Bronchial epithelial cell (primary cell): ENCODE results near the gene TMEM150B. TPM values are rescaled to one million over a fixed set of nuclear protein-coding genes. Genes with fewer than 3 reads are reported as not detected.

Experiments used
- DNase-seq: peaks from one replicate; pipeline ENCODE4 v3.0.0-alpha.2; 2010; ENCODE audit warnings: low read depth
- FAIRE-seq: peaks from 2 replicates; lab custom pipeline; 2011; peaks lifted over from hg19 to GRCh38; lab: Jason Lieb, UNC
- H3K27me3 ChIP-seq: 2 replicates; pipeline ENCODE4 v1.5.1; 2011; ENCODE audit warnings: low read length; ENCODE audit not compliant: control insufficient read depth, insufficient read depth
- H3K36me3 ChIP-seq: 2 replicates; pipeline ENCODE4 v1.5.1; 2011; ENCODE audit warnings: low read length; ENCODE audit not compliant: control insufficient read depth, insufficient read depth
- H3K4me3 ChIP-seq: 2 replicates; pipeline ENCODE4 v1.5.1; 2011; ENCODE audit warnings: mild to moderate bottlenecking, low read depth, low read length, control low read depth
- CTCF ChIP-seq: IDR thresholded peaks from 2 replicates; pipeline ENCODE4 v1.5.1; 2011; ENCODE audit warnings: mild to moderate bottlenecking, moderate library complexity, low read length, control low read depth, inconsistent platforms; ENCODE audit not compliant: insufficient read depth, severe bottlenecking
- total RNA-seq: library from RNA; depleted of rRNA; stranded (reverse); fragments of >200 nt; gene quantifications from 2 replicates; pipeline ENCODE4 v1.2.1, GENCODE V29; 2014

TMEM150B gene
- total RNA-seq, result not detected in 2 replicates

- no peak for TF ChIP-seq CTCF
- Histone ChIP-seq H3K27me3 (no peaks in the 10 kb centered on the region), H3K36me3 (no peaks in the 10 kb centered on the region), H3K4me3 (no peak within 1 kb of the TSS)
- FAIRE-seq (no peak), DNase-seq (no peak)
These were observed at the start of gene TMEM150B for GRCh38 chr19:55325172-55325571. TSS of gene TMEM150B (minus strand) at chr19:55325341. CDS start at chr19:55321036, 4,305 bp downstream.

GRCh38 chr19:55373993-55374757 is 49.0 kb upstream of the TMEM150B start:
- no peak for FAIRE-seq
- no peak for DNase-seq
- no peak overlapping the region for H3K4me3 ChIP-seq
- H3K27me3 ChIP-seq, result peaks cover 5% of the 10 kb centered on the region
- no peak for TF ChIP-seq CTCF
- no peaks in the 10 kb centered on the region for H3K36me3 ChIP-seq

- TF ChIP-seq CTCF, result no peak
- H3K36me3 ChIP-seq, result no peaks in the 10 kb centered on the region
- no peak overlapping the region for H3K4me3 ChIP-seq
- FAIRE-seq (no peak), DNase-seq (no peak)
- peaks cover 5% of the 10 kb centered on the region for H3K27me3 ChIP-seq
These were observed 48.3 kb upstream of the TMEM150B start for GRCh38 chr19:55373306-55373992.

GRCh38 chr19:55372316-55373081 is 47.4 kb upstream of the TMEM150B start:
- FAIRE-seq, result no peak
- no peak for DNase-seq
- no peak for TF ChIP-seq CTCF
- H3K36me3 ChIP-seq, result no peaks in the 10 kb centered on the region
- peaks cover 5% of the 10 kb centered on the region for H3K27me3 ChIP-seq
- H3K4me3 ChIP-seq, result no peak overlapping the region

GRCh38 chr19:55370305-55370988 is 45.3 kb upstream of the TMEM150B start, which contains the start of gene IL11:
TSS of gene IL11 (minus strand) at chr19:55370463. CDS start at chr19:55370310, 153 bp downstream.
- no peaks in the 10 kb centered on the region for H3K36me3 ChIP-seq
- DNase-seq (peak; percentile 46), FAIRE-seq (no peak)
- H3K27me3 ChIP-seq, result peaks cover 3% of the 10 kb centered on the region
- no peak for TF ChIP-seq CTCF
- H3K4me3 ChIP-seq, result peak within 1 kb of the TSS; percentile 45
